Heart left ventricle (tissue), 13 donors: Measurements from ENCODE around the gene ZNF157.

Experiments used
- CTCF ChIP-seq, 12 donors: fragments of 200-600 bp; sonication (generic) in 4 of 12; IDR thresholded peaks; one replicate each; pipeline versions ENCODE4 v1.5.0 to v1.8.0; 2018 to 2022; ENCODE audit warnings: antibody characterized with exemption in 12 of 12, mild to moderate bottlenecking in 5 of 12
- POLR2A ChIP-seq, 2 donors: fragments of 450-650 bp; IDR thresholded peaks; one replicate each; pipeline ENCODE4 v1.6.1; 2017; ENCODE audit warnings: antibody characterized with exemption in 2 of 2, mild to moderate bottlenecking in 2 of 2, moderate library complexity in 2 of 2
- donor health status: ischemic (EF 13 %, LVEDD 7.1; RV severe dilation, severe dysfunction).
- donor health status: DM: no; HTN: yes; CAD: no.
- donor health status: DM: no; HTN: no; CAD: no.
- donor health status: ischemic (EF 25% LVEDD 6.9; RV normal size, moderate dysfunction).
- donor health status: ischemic (EF 25% LVEDD 5.7; RV mildly dilated, moderate dysfunction).
- donor health status: ischemic (EF 35%, LVEDD 5.7; RV mildly dilated, moderate dysfunction).
- donor health status: nonischemic (EF 11% LVEDD 7.7; RV severe dilation, severe dysfunction).
- donor health status: DM: yes; HTN: yes; CAD: no.
- donor health status: PGD.
- donor health status: ischemic (EF 29% LVEDD 5.4; RV normal size, mild dysfunction).
- donor health status: nonischemic (EF 23%, LVEDD 6.1; RV moderate dilation, normal function).

GRCh38 chrX:47366041-47366722 is 4.2 kb upstream of the ZNF157 start:
- no peak for TF ChIP-seq CTCF (IDR thresholded peaks at IDR 0.05)
- TF ChIP-seq POLR2A (IDR thresholded peaks at IDR 0.05): no peak
